CD4-positive, alpha-beta T cell treated with Interleukin-17A for 4 hours (primary cell): ENCODE data around the gene PRKAG2.

Source experiments
- DNase-seq: peaks from one replicate; pipeline ENCODE4 v3.0.0-alpha.2; 2020; ENCODE audit warnings: mixed read lengths

Gene PRKAG2

DNA sequence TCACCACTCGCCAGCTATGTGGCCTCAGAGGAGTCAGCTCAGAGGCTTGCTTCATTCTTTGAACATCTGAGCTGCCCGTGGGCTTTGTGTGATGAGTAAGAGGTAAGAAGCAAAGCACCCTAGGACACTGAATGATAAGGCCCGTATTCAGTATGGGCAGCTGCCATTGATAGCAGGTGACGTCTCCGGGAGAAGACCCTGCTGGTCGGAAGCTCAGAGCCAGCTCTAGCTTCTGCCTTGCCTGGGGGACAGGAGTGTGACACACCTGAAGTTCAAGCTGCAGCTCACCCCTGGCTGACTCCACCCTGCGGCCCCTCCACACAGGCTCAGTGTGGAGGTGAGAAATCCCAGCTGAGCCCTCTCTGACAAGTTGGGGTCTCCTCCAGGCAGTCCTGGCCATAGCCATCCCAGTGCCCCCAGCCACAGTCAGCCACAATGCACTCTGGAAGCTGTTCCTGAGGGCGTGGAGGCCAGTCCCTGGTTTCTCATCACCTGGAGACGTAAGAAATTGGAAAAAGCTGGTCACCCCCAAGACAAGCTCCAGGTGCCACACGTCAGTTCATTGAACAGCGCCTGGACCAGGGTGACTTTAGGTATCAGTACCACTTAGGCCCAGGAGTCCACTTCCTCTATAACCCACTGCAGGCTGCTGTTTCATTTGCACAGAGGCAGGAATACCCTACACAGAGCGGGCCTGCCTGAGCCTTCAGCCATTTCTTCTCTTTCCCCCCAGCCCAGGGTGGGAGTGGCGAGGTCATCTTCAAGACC, 192.3 kb downstream of the PRKAG2 start:
- DNase-seq: no peak

DNA sequence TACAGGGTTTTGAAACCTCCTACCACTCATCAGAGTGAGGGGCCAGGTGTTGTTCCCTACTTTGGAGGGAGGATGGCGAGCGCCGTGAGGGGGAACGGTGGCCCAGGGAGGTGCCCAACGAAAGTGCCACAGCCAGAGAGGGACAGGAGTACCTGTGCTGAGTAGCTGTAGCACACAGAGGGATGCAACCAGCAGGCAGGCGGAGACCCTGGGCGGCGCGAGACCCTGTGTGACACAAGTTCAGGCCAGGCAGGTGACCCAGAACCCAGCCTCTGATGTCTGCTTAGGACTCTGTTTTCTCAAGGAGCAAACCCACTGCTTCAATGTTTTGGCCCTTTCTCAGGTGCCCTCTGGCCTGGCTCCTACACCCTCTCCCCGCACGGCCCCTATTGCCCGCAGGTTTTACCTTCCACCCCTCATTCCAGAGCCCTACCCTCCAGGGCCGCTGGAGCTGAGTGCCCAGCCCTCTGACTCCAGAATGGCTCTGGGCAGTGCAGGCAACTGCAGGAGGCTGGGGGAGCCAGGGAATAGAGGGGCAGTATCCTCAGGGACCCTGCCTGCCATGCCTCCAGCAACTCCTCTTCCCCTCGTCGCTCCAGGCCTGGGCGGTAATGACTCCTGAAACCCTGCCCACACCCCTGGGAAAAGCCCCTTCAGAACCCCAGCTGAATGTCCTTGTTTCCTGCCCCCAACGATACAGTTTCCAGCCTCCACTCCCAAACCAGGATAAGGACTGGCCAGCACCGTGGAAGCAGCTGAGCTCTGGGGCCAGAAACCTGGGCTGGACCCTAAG, 193.1 kb downstream of the PRKAG2 start:
- no peak for DNase-seq

DNA sequence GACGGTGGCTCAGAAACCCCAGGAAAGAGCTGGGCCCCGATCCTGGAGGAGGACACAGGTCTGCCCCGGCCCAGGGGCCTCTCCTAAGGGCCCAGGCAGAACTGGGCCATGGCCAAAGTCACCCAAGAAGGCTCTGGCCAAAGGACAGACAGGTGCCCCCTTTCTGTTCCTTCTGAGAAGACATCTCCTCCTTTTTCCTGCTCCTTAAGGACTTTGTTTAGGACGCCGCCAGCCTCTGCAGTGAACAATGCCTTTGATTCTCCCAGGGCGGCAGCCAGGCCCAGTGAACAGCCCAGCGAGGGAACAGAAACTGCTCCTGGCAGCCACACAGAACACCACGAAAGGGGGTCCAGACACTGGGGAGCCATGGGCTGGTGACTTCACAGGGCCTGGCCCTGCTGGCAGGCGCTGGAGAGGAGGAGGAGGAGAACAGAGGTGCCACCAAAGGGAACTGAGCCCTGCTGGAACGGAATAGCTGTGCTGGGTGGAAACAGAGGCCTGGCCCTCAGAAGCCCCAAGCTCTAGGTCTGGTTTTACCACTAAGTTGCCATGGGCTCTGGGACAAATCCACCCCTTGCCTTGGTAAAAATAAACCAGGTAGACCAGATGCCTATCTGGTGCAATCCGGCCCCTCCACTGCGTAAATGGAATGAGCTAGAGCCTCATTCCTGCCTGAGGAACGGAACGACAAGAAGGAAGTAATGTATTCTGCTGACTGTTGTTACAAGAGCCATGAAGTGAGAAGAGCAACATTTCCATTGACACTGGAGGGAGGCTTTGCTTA, 193.9 kb downstream of the PRKAG2 start:
- DNase-seq: no peak

DNA sequence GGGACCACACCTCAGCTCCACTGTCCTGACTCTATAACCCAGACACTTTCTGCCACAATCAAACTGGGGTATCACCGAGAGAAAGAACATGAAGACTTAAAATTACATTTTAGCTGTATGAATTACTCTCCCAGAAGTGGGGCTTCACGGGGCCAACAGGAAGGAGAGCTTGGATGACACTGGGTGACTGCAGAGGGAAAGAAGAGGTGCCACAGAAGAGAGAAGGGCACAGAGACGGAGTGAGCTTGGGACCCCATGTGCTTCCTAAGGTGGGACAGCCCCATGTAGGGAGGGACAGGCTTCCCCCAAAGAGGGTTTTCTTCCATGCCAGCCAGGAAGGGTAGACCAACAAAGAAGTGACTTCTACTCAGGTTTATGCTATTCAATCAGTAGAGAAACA, 195.2 kb downstream of the PRKAG2 start:
- no peak for DNase-seq

GRCh38 chr7:151680810-151681209, 196.1 kb downstream of the PRKAG2 start:
- no peak for DNase-seq

DNA sequence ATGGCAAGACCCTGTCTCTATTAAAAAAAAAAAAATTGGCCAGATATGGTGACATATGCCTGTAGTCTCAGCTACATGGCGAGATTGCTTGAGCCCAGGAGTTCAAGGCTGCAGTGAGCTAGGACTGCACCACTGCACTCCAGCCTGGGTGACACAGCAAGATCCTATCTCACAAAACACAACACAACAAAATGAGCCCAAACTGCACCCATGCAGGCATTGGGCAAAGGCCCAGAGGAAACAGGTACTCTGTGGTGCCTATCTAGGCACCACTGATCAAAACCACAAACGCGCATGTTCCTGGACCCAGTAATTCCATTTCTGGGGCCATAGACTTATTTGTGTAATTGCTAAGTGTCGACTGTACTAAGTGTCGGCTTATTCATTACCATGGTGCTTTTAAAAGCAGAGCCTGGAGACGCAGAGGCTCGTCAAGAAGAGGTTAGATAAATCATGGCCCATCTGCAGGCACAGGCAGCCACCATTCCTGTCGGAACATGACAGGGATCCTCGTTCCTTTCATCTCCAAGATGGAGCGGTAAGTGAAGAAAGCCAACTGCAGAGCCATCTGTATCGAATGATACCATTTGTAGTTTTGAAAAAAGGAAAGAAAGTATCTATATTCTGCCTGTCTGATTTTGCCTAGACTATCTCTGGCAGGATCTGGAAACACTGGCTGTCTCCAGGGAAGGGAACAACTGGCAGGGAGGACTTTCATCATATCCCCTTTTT, 196.9 kb downstream of the PRKAG2 start:
- no peak for DNase-seq

GRCh38 chr7:151679071-151679708, 197.7 kb downstream of the PRKAG2 start:
- no peak for DNase-seq

DNA sequence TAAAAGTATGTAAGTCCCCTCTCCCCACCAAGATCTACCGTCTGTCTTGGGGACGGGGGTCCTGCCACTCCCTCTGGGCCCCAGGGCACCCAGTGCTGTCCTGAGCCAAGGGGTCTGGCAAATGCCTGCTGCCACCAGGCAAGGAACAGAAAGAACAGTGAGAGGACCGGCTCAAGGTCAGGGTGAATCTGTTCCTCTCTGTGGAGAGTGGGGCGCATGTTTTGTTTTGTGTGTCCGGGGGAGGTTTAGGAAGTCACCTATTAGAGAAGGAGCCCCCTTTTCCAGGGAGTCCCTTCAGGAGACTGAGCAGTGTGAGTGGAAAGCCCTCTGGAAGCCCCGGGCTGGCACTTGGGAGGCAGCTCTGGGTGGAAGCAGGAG, 198.7 kb downstream of the PRKAG2 start:
- no peak for DNase-seq

DNA sequence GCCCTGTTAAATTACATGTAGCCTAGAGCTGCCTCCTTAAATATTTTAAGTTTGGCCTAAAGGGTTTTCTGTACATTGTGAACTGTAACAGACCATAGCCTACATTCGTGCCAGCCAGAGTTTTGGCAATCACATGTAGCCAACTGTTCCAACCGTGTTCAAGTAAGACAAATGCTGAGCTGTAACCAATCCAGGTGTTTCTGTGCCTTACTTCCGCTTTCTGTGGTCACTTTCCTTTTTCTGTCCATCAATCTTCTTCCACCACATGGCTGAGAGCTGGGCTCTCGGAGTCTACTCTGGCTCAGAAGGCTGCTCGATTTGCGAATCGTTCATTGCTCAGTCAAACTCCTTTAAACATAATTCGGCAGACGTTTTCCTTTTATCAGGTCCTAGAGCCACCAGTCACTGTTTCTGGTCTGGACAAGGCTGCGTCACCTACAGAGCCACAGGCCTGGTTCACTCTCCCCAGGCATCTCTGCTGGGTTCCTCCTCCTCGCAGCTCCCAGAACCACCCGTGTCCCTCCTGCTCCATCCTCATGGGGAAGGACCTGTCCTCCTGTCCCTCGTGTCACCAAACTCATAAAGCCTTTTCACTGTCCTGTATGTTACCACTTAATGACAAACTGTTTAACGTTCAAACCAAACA, 199.2 kb downstream of the PRKAG2 start:
- no peak for DNase-seq

DNA sequence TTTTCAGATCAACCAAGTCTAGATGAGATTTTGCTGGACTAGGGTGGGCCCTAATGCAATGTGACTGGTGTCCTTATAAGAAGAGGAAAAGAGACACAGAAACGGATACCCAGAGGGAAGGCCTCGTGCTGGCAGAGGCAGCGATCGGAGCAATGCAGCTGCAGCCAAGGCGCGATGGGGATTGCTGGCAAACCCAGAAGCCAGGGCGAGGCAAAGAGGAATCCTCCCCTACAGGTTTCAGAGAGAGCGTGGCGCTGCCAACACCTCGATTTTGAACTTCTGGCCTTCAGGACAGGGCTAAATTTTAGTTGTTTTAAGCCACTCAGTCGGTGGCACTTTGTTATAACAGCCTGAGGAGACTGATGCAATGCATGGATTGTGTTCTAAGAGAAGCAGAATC, 200.2 kb downstream of the PRKAG2 start:
- DNase-seq: no peak

GRCh38 chr7:151675196-151675920, 201.6 kb downstream of the PRKAG2 start:
- DNase-seq: no peak

DNA sequence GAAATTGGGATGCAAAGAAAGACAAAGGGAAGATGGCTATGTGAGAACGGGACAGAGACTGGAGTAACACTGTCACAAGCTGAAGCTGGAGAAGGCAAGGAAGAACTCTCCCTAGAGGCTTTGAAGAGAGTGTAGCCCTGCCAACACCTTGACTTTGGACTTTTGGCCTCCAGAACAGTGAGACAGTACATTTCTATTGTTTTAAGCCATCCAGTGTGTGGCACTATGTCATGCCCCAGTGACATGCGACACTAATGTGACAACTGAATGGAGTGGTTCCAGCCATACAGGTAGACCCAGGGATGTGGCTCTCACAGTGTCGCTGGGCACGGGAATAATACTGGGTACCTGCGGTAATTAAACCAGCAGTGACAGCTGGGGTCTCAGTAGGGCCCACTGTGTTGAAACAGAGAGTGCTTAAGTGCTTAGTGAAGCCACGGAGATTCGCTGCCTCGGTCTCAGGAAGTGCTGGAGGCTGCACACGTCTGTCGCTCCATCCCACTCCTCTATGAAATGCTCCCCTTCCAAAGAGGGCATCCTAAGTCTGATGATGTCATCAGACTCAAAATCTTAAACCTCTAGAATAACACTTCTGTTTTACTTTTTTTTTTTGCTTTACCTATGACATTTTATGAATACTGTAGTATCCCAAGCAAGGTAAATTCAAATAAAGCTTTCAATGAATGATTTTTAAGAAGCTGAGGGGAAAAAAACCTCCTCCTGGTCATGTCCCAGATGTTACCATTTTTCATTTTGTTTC, 202.6 kb downstream of the PRKAG2 start:
- DNase-seq: no peak

GRCh38 chr7:151673216-151673615, 203.7 kb downstream of the PRKAG2 start:
- DNase-seq: no peak

- no peak for DNase-seq
Measured at GRCh38 chr7:151672716-151673115, 204.2 kb downstream of the PRKAG2 start.

DNA sequence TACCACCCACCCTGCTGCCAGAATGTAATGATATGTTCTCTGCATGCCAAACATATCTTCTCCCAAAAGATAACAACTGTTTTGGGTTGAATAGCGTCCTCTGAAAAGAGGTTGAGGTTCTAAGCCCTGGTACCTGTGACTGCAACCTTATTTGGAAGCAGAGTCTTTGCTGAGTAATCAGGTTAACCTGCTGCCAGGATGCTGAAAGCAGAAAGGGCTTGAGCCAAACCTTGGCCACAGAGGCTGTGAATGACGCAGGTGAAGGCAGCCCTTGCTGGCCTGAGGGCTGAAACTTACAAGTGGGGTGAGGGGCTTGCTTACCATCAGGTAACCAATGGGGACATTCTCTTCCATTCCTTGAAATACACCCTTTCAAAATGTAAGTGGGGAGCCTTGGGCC, 205.4 kb downstream of the PRKAG2 start:
- DNase-seq: no peak

DNA sequence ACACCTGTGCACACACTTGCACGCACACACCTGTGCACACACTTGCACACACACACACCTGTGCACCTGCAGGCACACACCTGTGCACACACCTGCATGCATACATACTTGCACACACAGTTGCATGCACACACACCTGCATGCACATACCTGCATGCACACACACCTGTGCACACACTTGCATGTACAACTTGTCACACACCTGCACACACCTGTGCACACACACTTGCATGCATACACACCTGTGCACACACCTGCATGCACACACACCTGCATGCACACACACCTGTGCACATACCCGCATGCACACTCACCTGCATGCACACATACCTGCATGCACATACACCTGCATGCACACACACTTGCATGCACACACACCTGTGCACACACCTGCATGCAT, 207.2 kb downstream of the PRKAG2 start:
- DNase-seq: no peak

DNA sequence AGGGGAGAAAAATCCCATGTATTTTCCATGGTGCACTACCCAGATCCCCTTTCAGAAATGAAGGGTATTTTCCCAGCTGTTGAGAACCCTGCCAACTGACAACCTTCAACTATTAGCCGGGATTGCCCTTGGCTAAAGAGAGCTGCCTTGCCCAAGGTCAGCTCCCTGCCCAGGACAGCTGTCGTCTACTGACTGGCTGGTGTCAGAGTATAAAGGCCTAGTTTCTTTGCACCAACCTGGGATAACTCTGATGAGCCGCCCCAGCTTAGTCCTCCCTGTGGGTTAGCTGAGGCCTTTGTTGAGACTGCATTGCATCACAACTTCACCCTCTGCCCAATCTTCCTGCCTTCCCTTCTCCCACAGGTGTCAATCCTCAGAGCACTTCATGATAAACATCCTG, 210.0 kb downstream of the PRKAG2 start:
- no peak for DNase-seq

DNA sequence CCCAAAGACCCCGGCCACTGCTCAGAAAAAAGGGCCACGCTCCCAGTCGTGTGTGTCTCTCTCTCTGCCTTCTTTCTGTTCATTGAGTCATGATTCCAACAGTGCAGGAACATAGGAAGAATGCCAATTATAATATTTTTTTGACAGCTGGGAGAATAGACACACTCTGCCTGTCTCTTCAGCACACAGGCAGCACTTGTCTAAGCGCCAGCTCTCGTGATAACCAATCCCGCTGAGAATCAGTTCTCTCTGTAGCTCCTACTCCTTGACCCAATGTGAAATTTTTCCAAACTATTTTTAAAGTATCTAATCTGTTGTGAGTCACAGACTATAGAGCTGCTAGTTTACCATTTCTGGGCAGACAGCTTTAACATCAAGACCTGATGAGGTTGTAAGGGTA, 211.5 kb downstream of the PRKAG2 start:
- DNase-seq: no peak

GRCh38 chr7:151664268-151664667, 212.6 kb downstream of the PRKAG2 start:
- DNase-seq: no peak

- DNase-seq: no peak
Measured at GRCh38 chr7:151663382-151664100, 213.4 kb downstream of the PRKAG2 start.
